Stimulated activated CD8-positive, alpha-beta memory T cell treated with anti-CD3 and anti-CD28 coated beads, Interleukin-12 subunit alpha, Interleukin-12 subunit beta, amount 100 ng/mL, for 1 hour (primary cell): ENCODE data around the gene BBS10.
"Not testable (repeated sequence)": the region's sequence is repeated elsewhere in the genome, so short reads cannot be mapped to it uniquely, and the experiment has no call there.

Experiments
- DNase-seq: peaks from one replicate; pipeline ENCODE4 v3.0.0-alpha.2; 2020; ENCODE audit warnings: low read depth

BBS10 gene

GRCh38 chr12:76329606-76330005 is 18.6 kb downstream of the BBS10 start:
- DNase-seq = no peak

DNA sequence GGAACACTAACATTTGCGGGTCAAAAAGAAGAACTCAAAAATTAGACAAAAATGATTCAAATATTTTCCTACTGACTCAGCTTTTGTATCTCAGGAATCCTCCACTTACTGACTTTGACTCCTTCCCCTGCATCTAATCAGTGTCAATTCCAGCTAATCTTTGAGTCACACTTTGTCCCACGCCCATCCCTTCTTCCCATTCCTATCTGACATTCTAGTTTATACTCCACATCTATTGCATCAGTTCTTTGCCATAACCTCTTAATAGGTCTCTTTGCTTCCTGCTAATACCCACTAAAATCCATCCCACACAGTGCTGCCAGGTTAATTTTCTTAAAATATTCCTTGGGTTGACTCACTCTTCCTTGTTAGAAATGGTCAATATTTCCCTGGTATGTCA is 19.1 kb downstream of the BBS10 start:
- no peak for DNase-seq

DNA sequence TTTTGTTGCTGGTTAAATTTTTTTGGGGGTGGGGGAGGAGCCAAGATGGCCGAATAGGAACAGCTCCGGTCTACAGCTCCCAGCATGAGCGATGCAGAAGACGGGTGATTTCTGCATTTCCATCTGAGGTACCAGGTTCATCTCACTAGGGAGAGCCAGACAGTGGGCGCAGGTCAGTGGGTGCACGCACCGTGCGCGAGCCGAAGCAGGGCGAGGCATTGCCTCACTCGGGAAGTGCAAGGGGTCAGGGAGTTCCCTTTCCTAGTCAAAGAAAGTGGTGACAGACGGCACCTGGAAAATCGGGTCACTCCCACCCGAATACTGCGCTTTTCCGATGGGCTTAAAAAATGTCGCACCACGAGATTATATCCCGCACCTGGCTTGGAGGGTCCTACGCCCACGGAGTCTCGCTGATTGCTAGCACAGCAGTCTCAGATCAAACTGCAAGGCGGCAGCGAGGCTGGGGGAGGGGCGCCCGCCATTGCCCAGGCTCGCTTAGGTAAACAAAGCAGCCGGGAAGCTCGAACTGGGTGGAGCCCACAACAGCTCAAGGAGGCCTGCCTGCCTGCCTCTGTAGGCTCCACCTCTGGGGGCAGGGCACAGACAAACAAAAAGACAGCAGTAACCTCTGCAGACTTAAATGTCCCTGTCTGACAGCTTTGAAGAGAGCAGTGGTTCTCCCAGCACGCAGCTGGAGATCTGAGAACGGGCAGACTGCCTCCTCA is 28.5 kb downstream of the BBS10 start:
- not testable (repeated sequence) for DNase-seq

- DNase-seq = no peak
Measured at GRCh38 chr12:76318773-76319594, 29.2 kb downstream of the BBS10 start.

- no peak for DNase-seq
Measured at GRCh38 chr12:76317976-76318375, 30.2 kb downstream of the BBS10 start.

DNA sequence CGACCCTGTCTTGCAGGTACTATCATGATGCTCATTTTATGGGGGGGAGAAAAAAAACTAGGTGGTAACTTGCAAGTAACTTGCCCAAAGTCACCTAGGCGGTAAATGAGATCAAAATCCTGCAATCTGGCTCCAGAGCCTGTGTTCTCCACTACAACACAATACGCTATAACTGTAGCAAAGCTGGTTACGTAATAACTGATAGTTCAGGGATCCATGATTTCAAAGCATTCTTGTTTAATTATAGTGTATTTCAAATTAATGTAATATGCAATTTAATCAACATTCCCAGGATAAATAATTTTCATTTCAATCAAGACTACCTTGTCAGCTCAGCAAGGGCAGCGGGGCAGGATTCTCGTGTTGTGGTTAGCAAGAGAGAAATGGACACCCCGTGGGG is 31.7 kb downstream of the BBS10 start:
- no peak for DNase-seq

GRCh38 chr12:76313299-76313698 is 34.9 kb downstream of the BBS10 start:
- no peak for DNase-seq

DNA sequence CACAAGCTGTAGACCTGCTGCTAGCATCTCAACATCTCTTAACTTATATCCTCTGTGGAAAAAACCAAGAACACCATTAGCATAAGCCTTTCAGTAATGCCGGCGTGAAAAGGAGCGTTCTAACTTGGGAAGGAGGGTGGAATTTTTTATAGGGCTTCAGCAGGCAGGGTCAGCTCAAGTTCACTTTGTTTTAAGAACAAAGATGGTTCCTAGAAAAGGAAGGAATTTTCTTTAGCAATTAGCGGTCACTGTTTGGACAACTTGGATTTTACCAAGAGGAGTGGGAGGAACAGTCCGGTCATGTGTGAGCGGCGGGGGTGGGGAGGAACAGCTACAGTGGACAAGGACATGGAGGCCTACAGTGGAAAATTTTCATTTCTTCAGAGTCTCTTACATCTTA is 35.9 kb downstream of the BBS10 start:
- no peak for DNase-seq

- DNase-seq = no peak
Measured at GRCh38 chr12:76311796-76312195, 36.4 kb downstream of the BBS10 start.

- no peak for DNase-seq
Measured at GRCh38 chr12:76310110-76310509, 38.1 kb downstream of the BBS10 start.

- DNase-seq = no peak
Measured at GRCh38 chr12:76308866-76309265, 39.3 kb downstream of the BBS10 start.

DNA sequence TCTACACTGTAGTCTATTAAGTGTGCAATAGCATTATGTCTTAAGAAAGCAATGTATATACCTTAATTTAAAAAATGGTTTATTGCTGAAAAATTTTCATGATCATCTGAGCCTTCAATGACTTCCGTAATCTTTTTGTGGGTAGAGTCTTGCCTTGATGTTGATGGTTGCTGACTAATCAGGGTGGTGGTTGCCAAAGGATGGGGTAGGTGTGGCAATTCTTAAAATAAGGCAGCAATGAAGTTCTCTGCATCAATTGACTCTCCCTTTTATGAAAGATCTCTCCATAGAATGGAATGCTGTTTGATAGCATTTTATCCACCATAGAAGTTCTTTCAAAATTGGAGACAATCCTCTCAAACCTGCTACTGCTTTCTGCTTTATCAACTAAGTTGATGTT is 41.1 kb downstream of the BBS10 start:
- no peak for DNase-seq

DNA sequence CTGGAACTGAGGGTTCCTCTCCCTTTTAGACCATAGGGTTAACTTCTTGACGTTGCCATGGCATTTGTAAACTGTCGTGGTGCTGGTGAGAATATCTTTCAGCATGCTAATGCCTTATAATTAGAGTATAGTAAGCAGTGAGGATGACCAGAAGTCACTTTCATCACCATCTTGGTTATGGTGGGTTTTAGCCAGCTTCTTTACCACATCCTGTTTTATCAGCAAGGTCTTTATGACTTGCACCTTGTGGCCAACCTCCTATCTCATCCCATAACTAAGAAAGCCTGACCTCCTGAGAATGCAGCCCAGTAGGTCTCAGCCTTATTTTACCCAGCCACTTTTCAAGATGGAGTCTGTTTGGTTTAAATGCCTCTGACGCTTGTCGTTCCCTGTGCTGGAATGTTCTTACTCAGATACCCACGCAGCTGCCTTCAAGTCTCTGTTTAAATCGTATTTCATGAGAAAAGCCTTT is 44.2 kb downstream of the BBS10 start:
- no peak for DNase-seq

- DNase-seq = no peak
Measured at GRCh38 chr12:76303365-76303764, 44.9 kb downstream of the BBS10 start.

- no peak for DNase-seq
Measured at GRCh38 chr12:76300297-76300665, 47.9 kb downstream of the BBS10 start.

DNA sequence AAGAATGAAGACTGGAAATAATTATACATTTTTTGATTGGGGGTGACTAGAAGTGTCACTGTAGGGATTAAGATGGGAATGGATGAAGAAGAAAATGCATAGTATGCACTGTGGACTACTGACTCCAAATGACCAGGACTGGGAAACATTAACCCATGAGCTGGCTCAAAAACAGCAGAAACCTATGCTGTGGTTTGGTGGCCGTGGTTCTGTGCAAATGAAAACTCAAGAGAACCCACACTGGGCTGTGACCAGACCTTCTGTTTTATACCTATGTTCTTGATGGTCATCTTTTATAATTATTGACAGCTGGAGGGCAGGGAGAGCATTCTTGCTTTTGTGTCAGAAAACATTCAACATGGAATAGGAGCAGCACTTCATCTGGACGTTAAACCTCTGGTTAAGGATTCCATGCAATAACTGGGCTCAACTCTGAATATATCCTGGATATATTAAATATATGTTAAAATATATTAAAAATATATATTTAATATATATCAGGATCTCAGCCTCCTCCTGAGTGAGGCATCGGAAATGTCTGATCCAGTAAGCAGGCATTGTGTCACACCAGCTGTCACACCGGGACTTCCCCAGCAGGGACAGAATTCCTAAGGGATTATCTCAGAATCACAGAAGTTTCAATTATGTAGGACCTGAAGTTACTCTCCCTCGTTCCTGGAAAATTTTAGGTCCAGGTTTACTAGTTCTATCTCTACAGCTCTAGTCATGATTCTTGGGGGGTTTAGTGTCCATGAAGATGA is 48.5 kb downstream of the BBS10 start:
- DNase-seq = no peak
